Common myeloid progenitor, CD34-positive (primary cell): ENCODE data around the gene UBALD2.

Source experiments
- CTCF ChIA-PET: fragments of 350-600 bp; sonication (Branson Sonifier 250); formaldehyde crosslinking; loops from one replicate; lab custom pipeline; 2021; ENCODE audit warnings: antibody characterized with exemption; lab: Charles Lee
- POLR2A ChIA-PET: fragments of 350-600 bp; sonication (Branson Sonifier 250); formaldehyde crosslinking; loops from one replicate; lab custom pipeline; 2021; ENCODE audit warnings: antibody characterized with exemption; lab: Charles Lee
- DNase-seq, 3 donors: peaks; one replicate each; pipeline versions ENCODE4 v3.0.0 to v3.0.0-alpha.2; 2013
- H3K27ac ChIP-seq, 2 experiments: 1 replicate in 1 of 2; 2 replicates in 1 of 2; pipeline ENCODE4 v1.7.0; 2013; ENCODE audit warnings: inconsistent platforms in 2 of 2, low read length in 2 of 2, mild to moderate bottlenecking in 2 of 2, low read depth in 1 of 2, moderate library complexity in 1 of 2; ENCODE audit not compliant: severe bottlenecking in 2 of 2, insufficient read depth in 1 of 2, poor library complexity in 1 of 2
- H3K27me3 ChIP-seq, 5 experiments: replicated peaks in 2 of 5; 1 replicate in 3 of 5; 2 replicates in 2 of 5; pipeline versions ENCODE4 v1.6.1 to v1.7.0; 2013; ENCODE audit warnings: low read length in 4 of 5, mild to moderate bottlenecking in 2 of 5, moderate library complexity in 2 of 5, inconsistent platforms in 1 of 5; ENCODE audit not compliant: insufficient read depth in 5 of 5, control insufficient read depth in 4 of 5
- H3K36me3 ChIP-seq, 4 experiments: 1 replicate in 2 of 4; 2 replicates in 2 of 4; pipeline versions ENCODE4 v1.6.1 to v1.7.0; 2013; ENCODE audit warnings: low read length in 3 of 4, control low read depth in 1 of 4, mild to moderate bottlenecking in 1 of 4; ENCODE audit not compliant: control insufficient read depth in 4 of 4, insufficient read depth in 4 of 4
- H3K4me1 ChIP-seq, 4 experiments: 1 replicate in 3 of 4; 2 replicates in 1 of 4; pipeline versions ENCODE4 v1.6.1 to v1.7.1; 2013; ENCODE audit warnings: low read length in 3 of 4, mild to moderate bottlenecking in 3 of 4, control low read depth in 1 of 4, inconsistent platforms in 1 of 4, moderate library complexity in 1 of 4; ENCODE audit not compliant: control insufficient read depth in 4 of 4, insufficient read depth in 4 of 4; ENCODE audit errors: control extremely low read depth in 1 of 4
- H3K4me3 ChIP-seq, 7 experiments: 1 replicate in 4 of 7; 2 replicates in 3 of 7; pipeline versions ENCODE4 v1.5.1 to v1.7.0; 2013; ENCODE audit warnings: mild to moderate bottlenecking in 7 of 7, low read length in 6 of 7, moderate library complexity in 6 of 7, inconsistent platforms in 2 of 7, low read depth in 2 of 7, control low read depth in 1 of 7; ENCODE audit not compliant: insufficient read depth in 4 of 7, control insufficient read depth in 1 of 7; ENCODE audit errors: extremely low read depth in 1 of 7
- H3K9me3 ChIP-seq, 5 experiments: 1 replicate in 4 of 5; 2 replicates in 1 of 5; pipeline versions ENCODE4 v1.6.1 to v1.7.1; 2013; ENCODE audit warnings: low read length in 4 of 5, mild to moderate bottlenecking in 2 of 5, inconsistent platforms in 1 of 5, low read depth in 1 of 5, moderate library complexity in 1 of 5; ENCODE audit not compliant: control insufficient read depth in 4 of 5, insufficient read depth in 2 of 5; ENCODE audit errors: control extremely low read depth in 1 of 5
- WGBS: methylation state at CpG from one replicate; pipeline ENCODE4 v1.1.5; 2013; ENCODE audit not compliant: insufficient coverage; 5-methylcytosine and 5-hydroxymethylcytosine counted together

Gene UBALD2

GRCh38 chr17:76232342-76232741 is 32.8 kb upstream of the UBALD2 start:
- H3K27ac ChIP-seq: no peak overlapping the region
- 50% methylated on average over 2 of the region's 2 CpGs for WGBS
- H3K36me3 ChIP-seq: no peaks in the 10 kb centered on the region
- peak in 1 of 3 donors; percentile 39 for DNase-seq
- ChIA-PET POLR2A (no interaction called here), CTCF (interaction anchor here (1.1 kb wide), 1 partner anchor 34 kb away, joined by 3 read pairs; no protein-coding TSS in a partner anchor)
- no peak overlapping the region for H3K4me3 ChIP-seq
- H3K27me3 ChIP-seq: peaks cover 0 to 17% (median 7%) of the 10 kb centered on the region in 5 experiments
- peaks cover 0 to 2% (median 0%) of the 10 kb centered on the region in 4 experiments for H3K4me1 ChIP-seq
- no peaks in the 10 kb centered on the region for H3K9me3 ChIP-seq

DNA sequence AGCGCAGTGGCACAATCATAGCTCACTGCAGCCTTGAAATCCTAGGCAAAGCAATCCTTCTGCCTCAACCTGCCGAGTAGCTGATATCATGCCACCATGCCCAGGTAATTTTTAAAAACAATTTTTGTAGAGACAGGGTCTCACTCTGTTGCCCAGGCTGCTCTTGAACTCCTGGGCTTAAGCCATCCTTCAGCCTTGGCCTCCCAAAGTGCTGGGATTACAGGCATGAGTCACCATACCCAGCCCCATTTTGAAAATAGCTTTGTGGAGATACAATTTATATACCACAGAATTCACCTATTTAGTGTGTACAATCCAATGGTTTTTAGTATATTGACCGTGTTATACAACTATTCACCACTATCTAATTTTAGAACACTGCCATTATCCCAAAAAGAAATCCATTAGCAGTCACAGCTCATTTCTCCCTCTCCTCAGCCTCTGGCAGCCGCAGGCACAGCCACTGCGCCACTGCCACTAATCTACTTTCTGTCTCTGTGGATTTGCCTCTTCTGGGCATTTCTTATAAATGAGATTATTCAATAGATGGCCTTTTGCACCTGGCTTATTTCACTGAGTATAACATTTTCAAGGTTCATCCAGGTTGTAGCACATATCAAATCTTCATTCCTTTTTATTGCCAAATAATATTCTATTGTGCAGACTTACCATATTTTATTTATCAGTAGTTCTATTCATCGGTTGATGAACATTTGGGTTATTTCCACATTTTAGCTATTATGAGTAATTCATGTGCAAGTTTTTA is 31.4 kb upstream of the UBALD2 start:
- H3K4me1 ChIP-seq: peaks cover 0 to 2% (median 0%) of the 10 kb centered on the region in 4 experiments
- ChIA-PET CTCF (interaction anchor here (0.9 kb wide), 1 partner anchor 44 kb away, joined by 3 read pairs; no protein-coding TSS in a partner anchor), POLR2A (no interaction called here)
- 100% methylated on average over 4 of the region's 6 CpGs for WGBS
- DNase-seq: no peak
- H3K4me3 ChIP-seq: no peak overlapping the region
- H3K9me3 ChIP-seq: no peaks in the 10 kb centered on the region
- H3K27ac ChIP-seq: no peak overlapping the region
- H3K36me3 ChIP-seq: no peaks in the 10 kb centered on the region
- peaks cover 0 to 31% (median 15%) of the 10 kb centered on the region in 5 experiments for H3K27me3 ChIP-seq

GRCh38 chr17:76234354-76234679 is 30.8 kb upstream of the UBALD2 start:
- 86% methylated on average over 1 of the region's 5 CpGs for WGBS
- peaks cover 0 to 32% (median 15%) of the 10 kb centered on the region in 5 experiments for H3K27me3 ChIP-seq
- H3K4me3 ChIP-seq: no peak overlapping the region
- ChIA-PET POLR2A (no interaction called here), CTCF (interaction anchor here (0.9 kb wide), 1 partner anchor 45 kb away, joined by 3 read pairs; no protein-coding TSS in a partner anchor)
- no peak overlapping the region for H3K27ac ChIP-seq
- H3K9me3 ChIP-seq: no peaks in the 10 kb centered on the region
- no peaks in the 10 kb centered on the region for H3K36me3 ChIP-seq
- DNase-seq: peak in 1 of 3 donors; percentile 42
- peaks cover 0 to 2% (median 0%) of the 10 kb centered on the region in 4 experiments for H3K4me1 ChIP-seq

GRCh38 chr17:76235883-76236282 is 29.3 kb upstream of the UBALD2 start:
- peaks cover 0 to 38% (median 9%) of the 10 kb centered on the region in 5 experiments for H3K27me3 ChIP-seq
- H3K36me3 ChIP-seq: no peaks in the 10 kb centered on the region
- no peak overlapping the region for H3K27ac ChIP-seq
- CTCF ChIA-PET: interaction anchor here (0.7 to 1.0 kb wide), 3 partner anchors 22 to 45 kb away, joined by 3 read pairs; no protein-coding TSS in a partner anchor
- H3K9me3 ChIP-seq: no peaks in the 10 kb centered on the region
- no peak for DNase-seq
- WGBS: no CpG with 5 or more reads among the region's 2 CpGs
- POLR2A ChIA-PET: no interaction called here
- H3K4me1 ChIP-seq: peaks cover under 1 to 11% (median 9%) of the 10 kb centered on the region in 4 experiments
- H3K4me3 ChIP-seq: no peak overlapping the region

DNA sequence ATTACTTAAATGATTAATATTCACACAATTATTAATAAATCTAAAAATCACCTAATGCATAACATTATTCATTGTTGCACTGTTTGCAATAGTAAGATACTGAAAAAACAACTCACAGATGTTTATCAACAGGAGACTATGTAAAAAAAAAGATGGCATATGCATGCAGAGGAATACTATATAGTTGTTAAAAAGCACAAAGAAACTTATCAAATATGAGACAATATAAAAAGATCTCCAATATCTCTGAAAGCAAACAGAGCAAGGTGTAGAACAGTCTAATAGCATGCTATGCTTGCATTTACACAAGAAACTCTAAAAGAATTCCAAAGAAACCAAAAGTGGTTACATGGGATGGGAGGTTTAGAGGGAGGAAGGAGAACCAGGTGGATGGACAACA is 28.5 kb upstream of the UBALD2 start:
- DNase-seq: no peak
- Histone ChIP-seq H3K27ac (no peak overlapping the region), H3K9me3 (no peaks in the 10 kb centered on the region), H3K27me3 (peaks cover 0 to 45% (median 16%) of the 10 kb centered on the region in 5 experiments), H3K36me3 (no peaks in the 10 kb centered on the region), H3K4me3 (no peak overlapping the region), H3K4me1 (peaks cover 4 to 17% (median 14%) of the 10 kb centered on the region in 4 experiments)
- CTCF ChIA-PET: interaction anchor here (0.8 kb wide), 1 partner anchor 44 kb away, joined by 3 read pairs; no protein-coding TSS in a partner anchor
- POLR2A ChIA-PET: no interaction called here

DNA sequence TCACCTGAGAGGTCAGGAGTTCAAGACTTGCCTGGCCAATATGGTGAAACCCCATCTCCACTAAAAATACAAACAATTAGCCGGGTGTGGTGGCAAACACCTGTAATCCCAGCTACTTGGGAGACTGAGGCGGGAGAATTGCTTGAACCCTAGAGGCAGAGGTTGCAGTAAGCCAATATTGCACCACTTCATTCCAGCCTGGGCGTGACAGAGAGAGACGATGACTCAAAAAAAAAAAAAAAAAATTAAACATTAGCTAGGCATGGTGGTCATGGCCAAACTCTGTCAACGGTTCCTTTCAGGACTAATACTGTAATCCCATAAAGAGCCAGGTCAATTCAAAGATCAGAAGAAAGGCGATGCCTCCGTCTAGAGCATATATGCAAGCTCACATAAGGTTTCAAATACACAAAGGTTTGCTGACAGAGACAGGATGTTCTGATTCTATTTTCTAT is 27.3 kb upstream of the UBALD2 start:
- Histone ChIP-seq H3K4me3 (no peak overlapping the region), H3K27ac (no peak overlapping the region), H3K36me3 (no peaks in the 10 kb centered on the region), H3K4me1 (peaks cover 4 to 16% (median 14%) of the 10 kb centered on the region in 4 experiments), H3K9me3 (no peaks in the 10 kb centered on the region), H3K27me3 (peaks cover 0 to 58% (median 27%) of the 10 kb centered on the region in 5 experiments)
- WGBS: 96% methylated on average over 4 of the region's 7 CpGs
- CTCF ChIA-PET: interaction anchor here (0.5 to 1.8 kb wide), 7 partner anchors 8 to 116 kb away, joined by 3 to 4 read pairs (median 3); no protein-coding TSS in a partner anchor
- POLR2A ChIA-PET: no interaction called here
- DNase-seq: no peak
